ENCODE results near the gene DVL2. TPM values are rescaled to one million over a fixed set of nuclear protein-coding genes. Genes with fewer than 3 reads are reported as not detected.
"Not testable (repeated sequence)": the region's sequence is repeated elsewhere in the genome, so short reads cannot be mapped to it uniquely, and the experiment has no call there.

The DVL2 gene
- total RNA-seq, 4 donors from 2014 or later = 51.7 to 87.5 (median 67.8) TPM

GRCh38 chr17:7248796-7249195 lies 14.5 kb upstream of the DVL2 start:
- 70 to 72% methylated on average over 4 of the region's 4 CpGs for WGBS, 2 donors
- no peak overlapping the region for H3K4me3 ChIP-seq (ENCODE audit: low read depth, poor library complexity, severe bottlenecking)
- no peak for TF ChIP-seq CTCF (IDR thresholded peaks at IDR 0.05)
- TF ChIP-seq POLR2A (IDR thresholded peaks at IDR 0.05) = no peak
- DNase-seq (ENCODE audit: low spot score in 2 of 2) = no peak
- intact Hi-C loops (cut with DNase I; ENCODE audit: low total_unique reads) = no loop called here

GRCh38 chr17:7246779-7247178 lies 12.5 kb upstream of the DVL2 start:
- no peak overlapping the region for H3K4me3 ChIP-seq (ENCODE audit: low read depth, poor library complexity, severe bottlenecking)
- intact Hi-C loops (cut with DNase I; ENCODE audit: low total_unique reads) = no loop called here
- DNase-seq (ENCODE audit: low spot score in 2 of 2) = no peak
- WGBS, 2 donors = 88% methylated on average over 5 of the region's 5 CpGs
- TF ChIP-seq CTCF (IDR thresholded peaks at IDR 0.05) = no peak

DNA sequence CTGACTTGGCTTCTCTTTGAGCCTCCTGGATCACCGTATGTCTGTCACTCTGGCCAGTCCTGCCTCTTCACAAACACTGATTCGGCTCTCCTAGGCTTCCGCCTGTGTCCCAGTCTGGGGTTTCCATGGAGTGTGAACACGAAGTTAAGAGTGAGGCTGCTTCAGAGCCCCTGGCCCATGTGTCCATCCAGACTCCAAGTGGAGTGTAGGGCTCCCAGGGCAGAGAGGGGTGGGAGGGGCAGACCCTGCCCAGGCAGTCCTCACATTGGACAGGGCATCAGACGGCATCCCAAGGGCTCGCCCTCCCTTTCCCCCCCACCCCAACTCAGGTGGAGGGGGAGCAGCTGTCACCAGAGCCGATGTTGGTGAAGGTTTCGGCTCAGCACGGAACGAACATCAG lies 9.5 kb upstream of the DVL2 start:
- intact Hi-C loops (cut with DNase I; ENCODE audit: low total_unique reads) = not testable (repeated sequence)

DNA sequence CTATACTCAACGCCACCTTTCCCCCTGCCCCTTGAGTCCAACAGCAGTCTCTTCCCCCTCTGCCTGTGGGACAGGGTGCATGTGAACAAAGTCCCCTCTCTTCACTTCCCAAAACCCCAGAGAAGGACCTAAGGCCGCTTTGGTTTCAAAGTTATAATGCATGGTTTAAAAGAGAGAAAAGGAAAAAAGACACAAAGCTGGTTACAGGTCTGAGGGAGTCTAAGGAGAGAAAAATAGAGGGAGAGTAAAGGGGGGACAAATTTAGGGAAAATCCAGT lies 9.1 kb upstream of the DVL2 start:
- no peak for TF ChIP-seq CTCF (IDR thresholded peaks at IDR 0.05)
- TF ChIP-seq POLR2A (IDR thresholded peaks at IDR 0.05) = no peak
- WGBS, 2 donors = 30% methylated on average over 2 of the region's 2 CpGs
- intact Hi-C loops (cut with DNase I; ENCODE audit: low total_unique reads) = no loop called here
- peak overlapping the region; percentile 97 for H3K4me3 ChIP-seq (ENCODE audit: low read depth, poor library complexity, severe bottlenecking)
- no peak for DNase-seq (ENCODE audit: low spot score in 2 of 2)

More for the DNA sequence above, 9.5 kb upstream of the DVL2 start:
- DNase-seq (ENCODE audit: low spot score in 2 of 2); H3K4me3 ChIP-seq (ENCODE audit: low read depth, poor library complexity, severe bottlenecking): not testable (repeated sequence)
- 77 to 82% methylated on average over 10 of the region's 10 CpGs for WGBS, 2 donors

GRCh38 chr17:7242717-7243452 lies 8.6 kb upstream of the DVL2 start:
- peak; percentile 95 to 99 for DNase-seq (ENCODE audit: low spot score in 2 of 2)
- intact Hi-C loops (cut with DNase I; ENCODE audit: low total_unique reads) = no loop called here
- TF ChIP-seq CTCF (IDR thresholded peaks at IDR 0.05) = peak in 1 of 3 donors; percentile 10
- TF ChIP-seq POLR2A (IDR thresholded peaks at IDR 0.05) = peak in 1 of 2 donors; percentile 17
- 0 to 1% methylated on average over 49 of the region's 49 CpGs for WGBS, 2 donors
- peak overlapping the region; percentile 97 for H3K4me3 ChIP-seq (ENCODE audit: low read depth, poor library complexity, severe bottlenecking)

GRCh38 chr17:7241783-7242716 lies 7.7 kb upstream of the DVL2 start, which contains the start of gene GABARAP:
TSS of gene GABARAP (minus strand) at chr17:7242449. CDS start at chr17:7242330, 119 bp downstream.
- peak; percentile 93 to 99 for DNase-seq (ENCODE audit: low spot score in 2 of 2)
- peak within 1 kb of the TSS; percentile 97 for H3K4me3 ChIP-seq (ENCODE audit: low read depth, poor library complexity, severe bottlenecking)
- 0 to 1% methylated on average over 49 to 62 of the region's 62 CpGs for WGBS, 2 donors
- intact Hi-C loops (cut with DNase I; ENCODE audit: low total_unique reads) = no loop called here
- TF ChIP-seq CTCF (IDR thresholded peaks at IDR 0.05) (no peak), POLR2A (IDR thresholded peaks at IDR 0.05) (peak in 1 of 2 donors; percentile 67)

Data from lower leg skin (tissue), 4 donors.